Stimulated activated CD8-positive, alpha-beta memory T cell treated with anti-CD3 and anti-CD28 coated beads, Interleukin-4, amount 100 ng/mL, for 4 hours (primary cell): ENCODE measurements around the gene MYB.

ENCODE experiments used
- DNase-seq, 2 donors: peaks; one replicate each; pipeline ENCODE4 v3.0.0-alpha.2; 2020; ENCODE audit warnings: low read depth in 2 of 2, low spot score in 1 of 2

MYB gene

DNA sequence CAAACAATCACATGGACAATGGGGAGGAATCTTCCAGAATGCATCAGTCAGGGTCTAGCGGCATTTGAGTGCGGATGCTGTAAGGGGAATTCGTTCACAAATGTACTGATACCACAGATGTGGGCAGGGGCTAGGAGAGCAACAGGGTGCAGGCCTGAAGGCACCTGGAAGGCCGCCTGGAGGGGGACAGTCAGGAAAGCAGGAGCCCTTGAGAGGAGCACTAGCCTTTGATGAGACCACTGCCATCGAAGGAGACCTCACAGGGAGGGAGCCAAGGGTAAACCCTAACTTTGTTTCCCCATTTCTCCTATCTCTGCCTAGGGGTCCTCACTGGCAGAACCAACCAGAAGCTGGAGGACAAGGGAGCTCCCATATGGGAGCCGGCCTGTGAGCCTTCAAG lies 38.2 kb downstream of the MYB start:
- no peak for DNase-seq

DNA sequence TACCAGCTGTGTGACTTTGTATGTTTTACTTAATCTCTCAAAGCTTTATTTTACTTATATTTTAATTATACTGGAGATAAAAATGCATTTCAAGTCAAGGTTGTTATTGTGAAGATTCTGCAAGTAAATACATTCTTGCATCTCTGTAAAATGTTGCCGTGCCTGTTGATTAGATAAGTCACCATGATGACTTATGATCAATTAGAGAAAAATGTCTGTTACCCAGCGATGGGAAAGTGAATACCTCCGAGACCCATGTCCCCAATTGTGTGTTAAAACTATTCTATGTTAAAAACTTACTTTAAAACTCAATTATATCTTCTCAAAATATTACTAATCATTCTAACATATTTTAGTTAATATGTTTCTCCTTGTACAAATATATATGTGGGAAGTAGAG lies 39.9 kb downstream of the MYB start:
- DNase-seq = no peak

DNA sequence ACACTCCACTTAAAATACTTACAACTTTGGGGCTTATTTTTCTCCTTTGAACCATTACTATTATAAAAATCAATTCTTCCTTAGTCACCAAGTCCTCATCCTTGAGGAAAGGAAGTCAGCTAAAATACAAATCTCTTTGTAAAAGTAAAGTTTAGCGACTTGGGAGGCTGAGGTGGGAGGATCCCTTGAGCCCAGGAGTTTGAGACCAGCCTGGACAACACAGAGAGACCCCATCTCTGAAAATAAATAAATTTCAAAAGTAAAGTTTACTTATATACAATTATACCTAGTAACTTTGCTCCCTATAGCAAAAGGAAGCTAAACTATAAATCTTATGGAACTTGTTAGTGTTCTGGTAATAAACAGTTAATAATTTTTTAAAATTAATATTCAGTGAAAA lies 40.4 kb downstream of the MYB start:
- no peak for DNase-seq

DNA sequence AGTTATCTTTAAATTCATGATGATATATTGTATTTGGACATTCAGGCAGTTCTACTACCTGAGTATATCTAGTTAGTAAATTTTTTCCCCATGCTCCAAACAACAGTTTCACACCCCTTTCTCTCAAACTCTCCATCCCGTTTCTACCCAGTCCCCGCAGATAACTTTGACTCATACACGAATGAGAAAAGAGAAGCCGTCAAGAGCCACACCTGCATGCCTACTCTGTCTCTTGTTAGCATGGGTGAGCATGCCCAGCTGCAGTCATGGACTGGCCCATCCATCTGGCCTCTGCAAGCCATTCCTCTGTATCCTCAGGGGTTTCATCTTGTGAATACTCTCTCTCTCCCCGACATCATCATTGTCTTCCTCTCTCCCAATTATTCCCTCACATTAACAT lies 41.5 kb downstream of the MYB start:
- no peak for DNase-seq

DNA sequence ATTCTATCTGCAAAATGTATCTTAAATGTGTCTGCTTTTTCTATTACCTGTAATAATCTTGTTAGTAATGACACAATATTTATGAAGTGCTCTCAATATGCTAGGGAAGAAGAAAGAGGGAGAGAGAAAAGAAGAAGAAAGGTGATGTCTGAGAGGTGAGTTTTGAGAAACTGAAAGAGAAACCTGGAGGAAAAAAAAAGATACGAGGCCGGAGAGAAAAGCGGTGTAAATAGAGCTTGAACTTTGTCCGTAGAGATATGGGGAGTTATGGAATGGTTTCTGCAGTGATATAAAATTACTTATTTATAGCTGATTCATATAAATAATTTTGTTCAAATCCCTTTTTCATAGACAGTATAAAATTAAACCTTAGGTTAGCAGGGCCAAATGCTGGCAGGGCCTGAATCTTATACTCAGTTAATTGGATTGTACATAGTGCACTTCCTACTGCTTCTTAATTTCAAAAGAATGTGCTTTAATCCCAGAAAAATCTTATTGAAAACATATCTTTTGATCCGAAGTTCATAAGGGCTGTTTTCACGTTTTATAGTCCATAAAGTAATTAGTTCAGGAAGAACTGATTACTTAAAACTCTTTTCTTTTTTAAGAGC lies 43.0 kb downstream of the MYB start:
- DNase-seq = no peak

DNA sequence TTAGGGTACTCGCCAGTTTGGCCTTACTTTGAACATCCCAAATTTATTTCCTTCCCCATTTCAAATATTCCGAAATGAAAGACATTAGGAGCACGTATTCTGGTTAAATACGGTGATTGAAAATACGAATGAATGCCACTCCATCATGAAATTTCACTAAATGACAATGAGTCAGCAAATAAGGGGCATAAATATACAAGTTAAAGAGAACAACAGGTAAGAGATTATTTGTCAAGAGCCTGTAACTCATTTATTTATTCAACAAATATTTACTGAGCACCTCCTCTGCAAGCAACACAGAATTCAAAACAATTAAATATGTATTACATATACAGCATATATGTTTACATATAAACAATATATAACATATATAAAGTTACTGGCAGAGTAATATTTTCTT lies 44.8 kb downstream of the MYB start:
- DNase-seq = no peak

DNA sequence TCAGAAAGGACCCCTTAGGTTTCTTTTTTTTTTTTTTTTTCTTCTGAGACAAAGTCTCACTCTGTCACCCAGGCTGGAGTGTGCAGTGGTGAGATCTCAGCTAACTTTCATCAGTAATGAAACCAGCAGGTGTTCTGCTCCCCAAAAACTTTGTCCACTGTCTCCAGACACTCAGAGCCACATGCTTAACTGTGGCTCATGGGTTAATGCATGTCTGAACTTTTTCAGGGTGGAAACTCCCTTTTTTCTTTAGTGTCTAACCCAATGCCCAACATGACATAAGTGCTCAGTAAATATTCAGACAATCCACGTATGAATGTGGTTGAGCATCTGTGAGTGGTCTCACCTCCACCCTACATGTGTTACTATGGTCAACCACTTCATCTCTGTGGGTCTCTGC lies 45.4 kb downstream of the MYB start:
- DNase-seq = no peak

DNA sequence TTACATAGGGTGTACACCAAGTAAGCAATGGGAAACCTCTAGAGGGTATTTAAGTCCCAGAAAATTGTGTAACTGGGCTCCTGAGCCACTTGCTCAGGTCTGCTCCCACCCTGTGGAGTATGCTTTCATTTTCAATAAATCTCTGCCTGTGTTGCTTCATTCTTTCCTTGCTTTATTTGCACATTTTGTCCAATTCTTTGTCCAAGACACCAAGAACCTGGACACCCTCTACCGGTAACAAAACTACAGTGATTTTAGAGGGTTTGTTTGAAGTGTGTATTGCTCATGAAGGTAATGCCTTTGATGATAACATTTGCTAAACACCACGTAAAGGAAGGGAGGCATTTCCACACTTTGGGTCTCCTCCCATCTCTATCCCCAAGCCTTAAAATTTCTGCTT lies 46.2 kb downstream of the MYB start:
- DNase-seq = no peak

DNA sequence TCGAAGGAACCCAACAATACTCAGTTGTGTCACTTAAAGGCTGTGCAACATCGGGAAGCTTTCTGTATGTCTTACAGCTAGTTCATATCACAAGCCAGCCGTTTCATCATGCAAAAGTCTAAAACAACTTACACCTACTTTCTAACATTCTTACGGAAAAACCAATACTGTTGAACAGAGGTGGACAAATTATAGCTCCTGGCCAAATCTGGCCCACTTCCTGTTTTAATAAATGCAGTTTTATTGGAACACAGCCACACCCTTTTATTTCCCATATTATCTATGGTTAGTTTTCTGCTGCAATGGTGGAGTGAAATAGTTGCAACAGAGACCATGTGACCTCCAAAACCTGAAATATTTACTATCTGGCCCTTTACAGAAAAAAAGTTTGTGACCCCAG lies 46.6 kb downstream of the MYB start:
- DNase-seq = no peak

DNA sequence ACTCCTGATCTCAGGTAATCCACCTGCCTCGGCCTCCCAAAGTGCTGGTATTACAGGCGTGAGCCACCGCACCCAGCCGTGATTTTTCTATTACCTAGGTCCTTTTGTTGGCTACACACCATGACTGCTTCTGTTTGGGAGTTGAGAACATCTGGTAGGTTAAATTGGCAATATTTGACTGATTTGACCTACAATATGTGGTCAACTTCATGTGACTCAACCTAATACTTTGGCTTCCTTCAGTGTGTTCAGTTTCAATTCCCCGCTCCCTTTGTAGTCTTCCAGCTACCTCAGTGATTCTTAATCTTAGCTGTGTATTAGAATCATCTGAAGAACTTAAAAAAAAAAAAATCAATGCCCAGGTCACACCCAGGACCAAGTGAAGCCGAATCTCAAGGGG lies 47.4 kb downstream of the MYB start:
- DNase-seq = no peak

DNA sequence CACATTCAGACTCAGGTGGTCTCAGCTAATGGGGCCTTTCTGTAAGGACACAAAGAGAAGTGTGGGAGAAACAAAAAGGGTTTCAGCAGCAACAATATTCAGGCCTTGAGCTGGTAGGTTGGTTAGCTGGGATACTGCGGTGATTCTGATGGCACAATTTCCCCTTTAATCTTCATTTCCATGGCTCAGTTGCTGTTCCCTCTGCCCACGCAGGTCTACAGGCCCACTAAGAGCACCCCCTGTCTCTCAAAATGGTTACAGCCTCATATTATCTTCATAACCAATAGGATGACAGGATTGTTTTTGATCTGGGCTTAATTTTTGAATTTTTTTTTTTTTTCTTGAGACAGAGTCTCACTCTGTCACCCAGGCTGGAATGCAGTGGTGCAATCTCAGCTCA lies 48.9 kb downstream of the MYB start:
- no peak for DNase-seq

DNA sequence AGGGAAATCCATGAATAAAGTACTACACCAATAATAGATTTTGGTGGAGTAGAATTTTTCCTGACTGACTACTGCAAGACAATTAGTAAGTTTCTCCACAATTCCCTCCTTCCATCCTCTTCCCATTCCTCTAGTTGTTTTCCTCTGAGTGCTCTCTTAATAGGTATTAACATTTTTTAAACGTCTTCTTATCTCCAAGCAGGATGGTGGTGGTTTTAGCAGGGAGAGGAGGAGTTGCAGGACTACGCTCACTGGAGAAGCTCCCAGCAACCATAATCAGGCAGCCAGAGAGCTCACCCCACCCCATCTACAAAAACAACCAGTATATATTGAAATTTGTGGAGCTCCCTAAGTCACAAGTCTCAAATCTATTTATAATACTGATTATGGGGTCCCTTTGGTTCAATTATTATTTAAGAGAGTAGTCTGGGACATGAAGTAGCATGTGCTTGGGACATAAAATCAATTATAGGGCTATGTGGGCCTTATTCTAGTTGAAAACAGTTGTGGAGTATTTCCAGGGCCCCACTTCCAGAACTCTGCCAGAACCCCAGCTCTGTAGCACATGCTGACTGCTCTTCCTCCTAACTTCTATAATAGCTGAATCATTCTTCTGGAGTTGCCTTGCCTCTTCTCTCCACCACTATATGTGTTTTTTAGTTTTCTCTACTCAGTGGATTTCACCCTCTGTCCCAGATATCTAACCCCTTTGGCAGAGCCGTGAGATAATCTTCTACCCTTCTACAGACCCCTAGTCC lies 49.8 kb downstream of the MYB start:
- DNase-seq = no peak

DNA sequence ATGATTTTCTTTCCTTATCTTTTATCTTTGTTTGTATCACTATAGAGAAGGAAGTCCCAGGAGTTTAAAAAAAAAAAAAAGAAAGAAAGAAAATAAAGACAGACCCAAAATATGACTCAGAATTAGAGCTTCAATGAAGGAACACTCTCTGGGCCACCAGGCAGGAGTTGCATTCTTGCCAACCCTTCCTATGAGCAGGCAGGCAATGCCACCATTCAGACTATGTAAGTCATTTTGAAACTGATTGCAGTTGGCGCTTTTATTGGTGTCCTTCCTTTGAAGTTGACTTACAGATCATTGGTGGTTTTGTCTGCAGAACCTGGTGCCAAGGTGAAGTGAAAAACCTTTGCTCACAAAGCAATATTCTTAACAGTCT lies 50.3 kb downstream of the MYB start:
- DNase-seq = no peak

DNA sequence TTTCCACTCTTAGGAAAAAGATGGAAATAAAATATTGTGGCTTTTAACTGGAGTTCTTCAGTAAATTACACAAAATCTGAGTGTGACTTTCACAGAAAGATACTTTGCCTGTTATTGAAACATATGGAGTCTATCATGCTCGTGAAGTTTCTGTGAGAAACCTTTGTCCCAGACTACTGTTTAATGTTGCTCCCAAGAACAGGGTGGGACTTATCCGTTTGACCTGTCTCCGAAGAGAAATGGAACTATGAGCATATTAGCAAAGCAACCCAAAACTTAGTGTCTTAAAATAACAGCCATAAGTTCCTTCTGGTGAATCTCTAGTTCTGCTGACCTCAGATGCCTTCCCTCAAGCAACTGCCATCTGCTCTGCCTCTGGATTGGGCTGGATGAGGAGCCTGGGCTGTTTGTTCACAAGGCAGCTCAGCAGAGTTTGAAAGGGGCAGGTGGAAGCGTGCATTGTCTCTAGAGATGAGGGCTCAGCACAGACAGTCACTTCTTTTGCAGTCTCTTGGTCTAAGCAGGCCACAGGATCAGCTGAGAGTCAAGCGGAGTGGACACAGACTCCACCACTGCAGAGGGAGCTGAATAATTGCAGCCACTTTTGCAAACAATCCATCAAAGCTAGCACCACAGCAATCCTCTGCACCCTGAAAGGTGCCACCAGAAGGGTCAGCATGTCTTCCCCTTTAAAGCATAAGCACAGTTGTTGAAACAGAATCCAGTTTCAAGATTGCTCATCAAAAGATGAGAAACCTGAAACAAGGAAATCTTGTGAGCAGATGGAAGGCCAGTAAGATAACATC lies 52.8 kb downstream of the MYB start:
- DNase-seq = no peak

DNA sequence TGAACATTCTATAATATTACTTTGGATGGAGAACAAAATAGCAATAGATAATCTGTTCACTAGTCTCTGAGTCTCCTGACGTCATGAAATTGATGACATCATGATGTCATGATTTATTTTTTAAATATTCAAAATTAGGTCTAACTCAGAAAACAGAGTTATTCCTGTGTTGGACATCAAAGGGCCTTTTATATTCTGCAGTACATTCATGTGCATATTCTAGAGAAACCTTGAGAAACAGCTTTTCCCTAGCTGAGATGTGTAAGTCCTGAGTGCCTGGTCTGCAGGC lies 53.3 kb downstream of the MYB start:
- no peak for DNase-seq

DNA sequence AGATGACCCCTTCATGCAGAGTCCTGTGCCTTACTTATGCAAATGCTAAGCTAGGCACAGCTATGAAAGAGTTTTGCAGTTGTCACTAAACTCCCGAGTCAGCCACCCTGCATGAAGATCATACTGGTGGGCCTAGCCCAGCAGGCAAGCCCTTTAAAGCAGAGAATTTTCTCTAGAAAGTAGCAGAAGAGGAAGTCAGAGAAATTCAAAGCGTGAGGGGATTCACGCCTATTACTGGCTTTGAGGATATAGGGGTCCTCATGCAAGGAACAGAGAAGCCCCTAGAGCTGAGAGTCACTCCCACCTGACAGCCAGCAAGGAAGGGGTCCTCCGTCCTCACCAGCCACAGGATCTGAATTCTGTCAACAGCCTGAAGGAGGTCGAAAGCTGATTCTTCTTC lies 54.6 kb downstream of the MYB start:
- no peak for DNase-seq

DNA sequence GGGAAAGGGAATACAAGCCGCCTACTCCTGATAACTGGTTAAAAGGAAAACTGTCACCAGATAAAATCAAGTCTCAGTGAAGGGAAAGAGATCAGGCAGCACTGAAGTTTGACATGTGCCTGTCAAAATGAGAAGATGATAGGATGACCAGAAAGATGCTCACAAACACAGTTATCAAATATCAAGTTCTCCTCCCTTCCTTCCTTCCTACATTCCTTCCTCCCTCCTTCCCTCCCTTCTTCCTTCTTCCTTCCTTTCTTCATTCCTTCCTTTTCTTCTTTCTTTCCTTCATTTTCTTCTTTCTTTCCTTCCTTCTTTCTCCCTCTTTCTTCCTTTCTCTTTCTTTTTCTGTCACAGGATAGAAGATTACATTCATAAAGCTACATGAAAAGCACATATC lies 55.2 kb downstream of the MYB start:
- no peak for DNase-seq

DNA sequence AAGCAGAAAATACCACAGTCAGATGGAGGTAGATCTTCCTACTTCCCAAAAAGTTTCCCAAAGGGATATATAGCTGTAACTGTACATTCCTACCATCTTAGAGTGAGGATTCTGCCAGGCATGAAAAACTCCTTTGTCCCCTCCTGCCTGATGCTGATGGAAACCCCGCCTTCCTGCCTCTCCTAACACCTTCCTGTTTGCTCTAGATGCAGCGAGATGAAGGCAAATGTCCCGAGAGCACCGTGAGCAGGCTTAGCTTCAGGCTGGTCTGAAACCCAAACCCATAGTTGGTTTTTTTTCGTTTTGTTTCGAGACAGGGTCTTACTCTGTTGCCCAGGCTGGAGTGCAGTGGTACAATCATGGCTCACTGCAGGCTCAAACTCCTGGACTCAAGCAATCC lies 55.6 kb downstream of the MYB start:
- DNase-seq = no peak

DNA sequence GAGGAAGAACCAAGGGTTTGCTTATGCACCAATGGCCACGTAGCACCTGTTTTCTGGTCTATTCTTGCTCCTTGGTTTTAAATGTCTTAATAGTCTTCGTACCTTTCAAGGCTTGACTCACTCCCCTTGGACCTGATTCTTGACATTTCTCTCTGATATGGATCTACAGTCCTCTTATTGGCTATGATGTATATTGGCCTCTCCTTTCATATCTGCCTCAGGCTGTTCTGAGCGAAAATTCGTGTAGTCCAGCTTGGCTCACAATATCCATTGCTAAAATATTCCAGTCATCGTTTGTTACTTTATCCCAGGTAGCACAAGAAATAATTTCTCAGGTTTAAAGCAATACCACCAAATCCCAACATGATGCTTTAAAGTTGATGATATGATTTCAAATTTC lies 59.6 kb downstream of the MYB start:
- DNase-seq = no peak

DNA sequence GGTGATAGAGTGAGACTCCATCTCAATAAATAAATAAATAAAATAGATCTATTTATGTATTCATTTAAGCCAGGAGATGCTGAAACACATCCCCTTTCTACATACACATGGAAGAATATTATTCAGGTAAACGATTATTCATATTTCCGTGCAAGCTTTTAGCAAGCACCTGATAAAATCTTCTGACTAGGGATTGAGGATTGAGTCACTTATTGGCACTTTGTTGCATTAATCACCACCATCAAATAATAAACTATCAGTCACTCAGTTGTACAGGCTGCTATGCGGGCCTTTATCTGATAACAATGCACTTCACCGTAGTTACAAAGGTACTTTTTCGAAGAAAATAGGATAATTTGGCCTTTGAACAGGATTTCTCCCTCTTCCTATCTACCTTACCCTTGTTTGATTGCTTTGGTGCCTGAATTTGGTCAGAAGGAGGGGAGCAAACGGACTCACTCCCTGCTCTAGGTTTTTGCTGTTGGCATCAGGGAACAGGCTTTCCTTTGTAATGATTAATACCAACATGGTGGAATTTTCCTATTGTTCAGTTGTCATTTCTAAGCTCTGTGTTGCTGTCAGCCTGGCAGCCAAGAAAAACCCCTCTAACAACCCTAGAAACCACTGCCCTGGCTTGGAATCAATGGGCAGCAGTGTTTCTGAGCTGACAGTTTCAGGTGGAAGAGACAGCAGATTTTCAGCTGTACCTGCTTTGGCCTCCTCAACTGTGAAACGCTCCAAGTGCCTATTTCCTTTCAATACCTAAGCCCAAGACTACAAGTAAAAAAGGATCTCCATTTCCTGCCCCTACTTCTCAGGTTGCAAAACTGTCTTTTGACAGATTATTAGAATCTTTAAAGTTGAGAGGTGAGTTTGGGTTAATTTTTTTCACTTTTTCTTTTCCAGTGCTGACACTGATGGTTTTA lies 63.0 kb downstream of the MYB start:
- DNase-seq = no peak

DNA sequence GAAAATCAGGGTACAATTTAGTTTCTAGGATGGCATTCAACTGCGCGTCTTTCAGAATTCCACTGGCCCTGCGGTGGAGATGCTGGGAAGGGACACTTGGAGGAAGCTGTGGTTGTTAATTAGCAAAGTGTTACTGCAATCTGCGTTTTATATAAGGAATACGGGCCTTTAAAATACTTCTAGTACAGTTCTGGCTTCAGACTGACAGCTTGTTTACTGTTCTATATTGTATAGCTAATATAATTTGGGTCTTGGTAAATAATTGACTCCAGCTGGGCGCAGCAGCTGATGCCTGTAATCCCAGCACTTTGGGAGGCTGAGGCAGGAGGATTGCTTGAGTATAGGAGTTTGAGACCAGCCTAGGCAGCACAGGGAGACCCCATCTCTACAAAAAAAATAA lies 63.7 kb downstream of the MYB start:
- no peak for DNase-seq
